Activated naive CD4-positive, alpha-beta T cell treated with Interleukin-2 at 50 U/mL for 16 hours (primary cell): ENCODE results near the gene IRX6.

Experiments used
- DNase-seq: peaks from one replicate; pipeline ENCODE4 v3.0.0-alpha.2; 2020

IRX6 gene

DNA sequence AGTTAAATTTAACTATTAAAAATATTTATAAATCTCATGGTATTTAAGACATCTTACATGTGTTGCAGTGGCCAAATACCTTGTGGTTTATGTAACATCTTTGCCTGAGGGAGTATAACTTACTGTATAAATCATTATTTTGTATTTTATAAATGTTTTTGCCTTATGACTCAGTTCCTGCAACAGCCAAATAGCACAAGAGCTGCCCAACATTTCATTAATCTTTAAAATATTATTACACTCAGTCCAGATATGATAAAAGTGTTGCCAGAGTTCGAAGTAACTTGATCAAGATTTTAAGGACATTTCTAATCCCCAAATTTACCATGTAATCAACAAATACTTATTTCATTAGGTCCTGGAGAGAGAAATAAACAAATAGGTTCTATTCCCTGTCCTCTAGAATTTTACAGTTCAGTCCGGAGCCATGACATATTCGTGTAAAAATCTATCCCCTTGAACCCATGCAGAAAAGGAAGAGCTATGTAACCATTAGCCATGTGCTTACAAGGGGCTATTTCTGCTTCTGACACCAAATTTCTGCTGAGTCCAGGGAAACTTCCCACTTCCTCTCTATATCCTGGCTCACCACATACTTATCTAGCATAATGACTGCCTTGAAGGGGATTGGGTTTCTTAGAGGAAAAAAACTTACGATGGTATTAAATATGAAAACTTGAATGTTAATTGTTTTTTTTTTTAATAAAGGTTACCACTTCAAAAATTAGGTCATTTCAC, 44.0 kb downstream of the IRX6 start:
- DNase-seq = no peak

DNA sequence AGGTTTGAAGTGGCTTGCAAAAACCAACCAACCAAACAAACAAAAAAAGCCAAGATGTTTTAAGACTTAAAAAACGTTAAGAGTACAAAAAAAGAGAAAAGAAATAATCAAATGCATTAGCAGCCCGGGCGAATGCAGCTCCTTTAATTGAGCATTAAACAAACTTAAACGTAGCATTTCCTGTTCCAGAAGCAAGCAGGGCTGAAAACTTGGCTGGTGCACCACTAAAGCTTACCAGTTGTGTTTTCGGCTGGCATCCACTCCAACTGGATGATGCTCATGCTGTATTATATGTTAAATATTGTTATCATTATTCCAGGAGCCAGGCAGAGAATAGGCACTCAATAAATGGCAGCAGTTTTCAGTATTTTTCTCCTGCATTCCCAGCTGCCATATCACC, 45.1 kb downstream of the IRX6 start:
- DNase-seq = no peak

DNA sequence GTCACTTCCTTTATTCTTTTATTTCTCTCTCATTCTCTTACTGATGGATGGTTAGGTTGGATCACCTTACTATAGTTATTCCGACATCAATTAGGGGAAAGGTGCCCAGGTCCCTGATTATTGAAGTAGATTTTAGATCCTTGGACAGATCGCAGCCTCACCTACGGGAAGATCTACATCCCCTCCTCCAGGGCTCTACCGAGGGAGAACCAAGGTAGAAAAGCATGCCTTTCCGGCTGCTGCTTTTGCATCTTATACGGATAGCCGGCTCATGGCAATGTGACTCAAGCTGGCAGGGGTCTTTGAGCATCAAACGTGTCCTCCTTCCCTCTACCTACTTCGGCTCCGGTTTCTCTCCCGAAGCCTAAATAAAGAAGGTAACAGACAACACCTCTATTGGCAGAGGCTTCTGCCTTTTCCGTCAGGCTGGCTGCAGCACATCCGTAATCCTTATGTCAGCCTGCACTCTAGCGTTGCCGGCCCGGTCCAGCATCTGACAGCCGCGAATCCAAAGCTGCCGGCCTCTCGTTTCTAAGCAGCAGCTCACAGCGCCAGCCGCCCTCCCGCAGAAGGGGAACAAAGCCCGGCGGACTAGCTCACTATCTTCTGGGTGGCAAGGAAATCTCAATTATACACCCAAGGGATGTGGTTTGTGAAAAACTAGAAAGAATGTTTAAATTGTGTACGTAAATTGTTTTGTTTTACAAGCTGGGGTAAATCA, 46.9 kb downstream of the IRX6 start:
- DNase-seq = no peak

DNA sequence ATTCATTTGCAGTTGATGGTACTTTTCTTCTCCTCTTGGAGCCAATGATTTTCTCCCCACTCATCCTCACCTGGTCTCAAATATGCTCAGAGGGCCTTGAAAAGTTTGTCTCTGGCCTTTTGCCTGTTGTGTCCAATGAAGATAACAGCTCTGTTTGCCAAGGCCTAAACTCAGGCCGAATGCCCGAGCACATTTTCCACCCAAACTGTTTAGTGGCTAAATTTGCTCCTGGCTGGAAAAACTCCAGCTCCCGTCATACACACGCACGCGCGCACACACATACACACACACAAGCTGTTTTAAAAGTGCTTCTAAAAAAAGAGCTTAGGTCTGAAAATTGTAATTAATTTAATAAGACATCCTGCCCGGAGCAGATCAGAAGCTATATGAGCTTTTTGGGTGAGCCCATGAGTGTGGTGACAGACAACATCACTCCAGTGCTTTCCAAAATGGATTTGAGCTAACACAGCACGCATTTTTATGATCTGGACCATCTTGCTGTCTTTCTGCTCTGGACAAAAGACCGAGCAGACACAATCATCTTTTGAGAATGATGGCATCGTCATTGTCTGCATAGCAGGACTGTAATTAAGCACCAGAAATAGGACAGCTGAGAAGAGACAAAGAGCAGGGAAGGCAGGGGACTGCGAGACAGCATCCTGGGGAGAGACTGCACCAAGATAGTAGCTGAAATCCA, 48.9 kb downstream of the IRX6 start:
- DNase-seq = no peak

DNA sequence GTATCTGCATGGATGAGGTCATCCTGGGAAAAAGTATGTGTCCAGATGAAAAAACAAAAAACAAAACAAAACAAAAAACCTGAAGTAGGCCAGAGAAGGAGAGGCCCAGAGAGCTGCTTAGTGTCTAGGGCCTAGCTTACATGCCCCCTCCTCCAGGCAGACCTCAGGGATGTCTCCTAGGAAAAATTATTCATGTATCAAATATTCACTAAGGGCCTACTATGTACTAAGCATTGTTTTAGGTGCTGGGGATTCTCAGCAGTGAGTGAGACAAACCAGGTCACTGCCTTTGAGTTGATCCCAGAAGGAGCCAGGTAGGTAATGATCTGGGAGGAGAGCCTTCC, 49.5 kb downstream of the IRX6 start:
- no peak for DNase-seq

DNA sequence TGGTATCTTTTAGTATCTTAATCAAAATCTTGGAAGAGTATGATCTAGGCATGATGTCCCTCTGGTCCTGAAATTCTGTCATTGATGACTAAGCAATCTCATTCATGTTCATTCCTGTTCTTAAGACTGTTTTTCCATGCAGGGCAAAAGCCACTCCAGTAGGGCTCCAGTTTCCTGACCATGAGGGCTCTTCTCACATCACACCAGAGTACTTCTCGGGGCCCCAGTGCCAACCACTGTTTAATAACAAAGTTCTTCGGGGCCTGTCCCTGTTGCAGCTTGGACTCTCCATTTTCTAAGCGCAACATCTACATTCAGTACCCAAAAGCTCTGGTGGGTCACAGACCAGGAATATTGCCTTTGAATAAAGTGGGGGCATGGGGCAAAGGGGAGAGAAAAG, 52.0 kb downstream of the IRX6 start:
- DNase-seq = no peak

DNA sequence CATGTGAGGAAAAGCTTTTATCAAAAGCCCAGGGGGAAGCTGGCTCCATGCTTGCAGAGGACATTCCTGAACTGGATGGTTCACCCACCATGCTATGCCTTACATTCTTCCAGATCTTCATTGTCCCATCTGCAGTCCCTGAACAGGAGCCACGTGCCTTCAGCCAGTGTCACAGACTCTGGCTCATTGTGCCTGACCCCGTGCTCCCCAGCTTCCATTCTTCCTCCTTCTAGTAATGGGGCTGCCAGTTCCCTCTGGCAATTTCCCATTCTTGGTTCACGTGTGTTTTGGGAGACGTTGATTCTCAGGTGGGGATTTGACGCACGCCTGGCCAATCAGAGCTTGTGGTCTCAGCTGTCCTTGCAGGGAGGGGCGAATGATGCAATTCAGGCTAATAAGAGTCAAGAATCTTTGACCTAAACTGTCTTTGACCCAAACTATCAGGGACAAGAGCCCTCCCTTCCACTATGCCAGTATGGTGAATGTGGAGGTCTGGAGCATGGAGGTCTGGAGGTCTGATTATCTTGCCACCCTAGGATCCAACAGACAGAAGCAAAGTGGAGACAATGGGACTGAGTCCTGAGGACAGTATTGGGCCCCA, 52.7 kb downstream of the IRX6 start:
- no peak for DNase-seq

DNA sequence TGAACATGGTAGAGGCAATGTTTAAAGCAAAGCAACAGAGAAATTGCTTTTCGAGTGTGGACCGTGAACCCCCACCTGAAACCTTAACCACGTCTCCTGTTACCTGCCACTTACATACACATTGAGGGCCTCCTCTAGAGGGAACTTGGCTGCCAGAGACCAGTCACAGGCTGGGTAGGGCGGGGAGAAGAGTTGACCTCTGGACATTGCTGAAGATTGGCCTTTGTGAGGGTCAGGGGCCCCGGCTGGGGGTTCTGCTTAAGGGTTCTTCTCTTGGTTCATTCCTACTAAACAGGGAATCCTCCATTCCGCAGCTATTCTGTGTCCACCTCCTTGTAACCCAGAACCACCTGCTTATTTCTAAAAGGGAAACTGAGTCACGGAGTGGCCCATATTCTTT, 53.8 kb downstream of the IRX6 start:
- no peak for DNase-seq

DNA sequence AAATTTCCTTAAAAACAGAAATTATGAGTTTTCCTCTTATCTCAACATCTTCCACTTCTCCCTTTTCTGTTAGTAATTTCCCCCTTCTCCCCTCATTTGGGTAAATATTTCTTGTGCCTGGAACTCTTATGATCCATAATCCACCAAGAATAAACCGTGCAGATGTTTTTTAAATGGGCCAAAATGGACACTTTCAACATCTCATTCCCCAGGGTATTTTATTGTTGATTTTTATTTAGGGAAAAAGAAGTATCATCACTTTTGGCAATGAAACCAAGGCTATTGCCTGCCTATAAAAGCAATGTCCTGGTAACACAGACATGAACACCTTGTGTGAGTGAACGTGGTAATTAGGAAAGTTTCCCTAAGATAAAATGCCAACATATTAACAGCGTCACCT, 54.6 kb downstream of the IRX6 start:
- no peak for DNase-seq

DNA sequence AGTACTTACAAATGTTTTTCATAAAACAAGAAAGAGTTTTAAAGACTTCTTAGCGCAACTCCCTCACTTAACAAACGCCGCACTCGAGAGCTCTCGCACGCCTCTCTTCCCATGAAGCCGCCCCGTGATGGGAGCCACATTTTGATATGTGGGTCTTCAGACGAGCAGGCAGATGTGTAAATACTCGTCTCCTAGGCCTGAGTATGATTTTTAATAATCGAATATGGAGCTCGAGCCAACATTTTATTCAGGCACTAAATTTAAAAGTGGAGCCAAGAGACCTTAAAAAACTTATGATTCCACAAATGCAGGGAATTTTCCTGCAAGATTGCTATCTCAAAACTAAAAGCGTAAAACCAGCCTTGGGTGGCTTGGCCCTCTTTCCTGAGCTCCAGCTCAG, 55.4 kb downstream of the IRX6 start:
- DNase-seq = no peak

DNA sequence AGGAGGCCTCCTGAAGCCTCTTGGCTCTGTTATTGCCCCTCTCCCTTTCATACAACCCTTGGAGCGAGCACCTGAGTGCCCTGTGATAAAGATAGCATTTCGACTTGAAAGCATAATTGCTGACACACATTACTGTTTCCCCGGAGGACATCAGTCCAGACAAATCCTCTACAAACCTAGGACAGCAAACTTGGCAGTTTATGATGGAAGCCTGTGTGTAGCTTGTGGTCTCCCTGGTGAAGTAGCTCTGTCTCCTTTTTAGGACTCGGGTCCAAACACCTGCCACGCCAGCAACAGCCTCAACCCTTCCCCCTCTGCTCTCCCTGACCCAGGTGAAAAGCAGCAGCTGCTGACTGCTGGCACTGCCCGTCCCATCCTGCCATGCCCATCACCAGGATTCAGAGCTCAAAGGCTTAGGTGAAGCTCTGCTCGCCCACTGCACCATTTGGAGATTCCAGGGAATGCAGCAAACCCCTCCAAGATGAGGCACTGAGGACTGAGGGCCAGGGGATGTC, 55.9 kb downstream of the IRX6 start:
- no peak for DNase-seq
